GM19023 (cell line): ENCODE data around the gene CHCHD3.

ENCODE experiments used
- ATAC-seq: cut with Tn5 transposase; IDR thresholded peaks from one replicate; pipeline ENCODE4 v1.9.1; 2021; ENCODE audit warnings: mild to moderate bottlenecking, moderate library complexity; ENCODE audit not compliant: unreplicated experiment

Gene CHCHD3

GRCh38 chr7:132830941-132831340, 250.9 kb downstream of the CHCHD3 start:
- ATAC-seq = no peak

GRCh38 chr7:132828502-132828901, 253.4 kb downstream of the CHCHD3 start:
- no peak for ATAC-seq

- ATAC-seq = no peak
These were observed 255.7 kb downstream of the CHCHD3 start for GRCh38 chr7:132825932-132826835.

GRCh38 chr7:132825222-132825621, 256.7 kb downstream of the CHCHD3 start:
- ATAC-seq = no peak

GRCh38 chr7:132819648-132820047, 262.2 kb downstream of the CHCHD3 start:
- no peak for ATAC-seq

- ATAC-seq = no peak
These were observed 263.9 kb downstream of the CHCHD3 start for GRCh38 chr7:132817949-132818348.

- ATAC-seq = no peak
These were observed 266.1 kb downstream of the CHCHD3 start for GRCh38 chr7:132815696-132816311.

GRCh38 chr7:132815130-132815529, 266.8 kb downstream of the CHCHD3 start:
- no peak for ATAC-seq

GRCh38 chr7:132810561-132810960, 271.3 kb downstream of the CHCHD3 start:
- no peak for ATAC-seq

- no peak for ATAC-seq
These were observed 275.1 kb downstream of the CHCHD3 start for GRCh38 chr7:132806834-132807233.

GRCh38 chr7:132805766-132806165, 276.1 kb downstream of the CHCHD3 start:
- no peak for ATAC-seq

- ATAC-seq = no peak
These were observed 276.9 kb downstream of the CHCHD3 start for GRCh38 chr7:132804849-132805485.

GRCh38 chr7:132800522-132800921, 281.4 kb downstream of the CHCHD3 start:
- no peak for ATAC-seq

- ATAC-seq = no peak
These were observed 282.8 kb downstream of the CHCHD3 start for GRCh38 chr7:132799081-132799413.

- ATAC-seq = no peak
These were observed 284.7 kb downstream of the CHCHD3 start for GRCh38 chr7:132797152-132797551.

- ATAC-seq = no peak
These were observed 288.4 kb downstream of the CHCHD3 start for GRCh38 chr7:132793474-132793873.

GRCh38 chr7:132791036-132791435, 290.9 kb downstream of the CHCHD3 start:
- no peak for ATAC-seq

- no peak for ATAC-seq
These were observed 291.8 kb downstream of the CHCHD3 start for GRCh38 chr7:132790104-132790503.

- no peak for ATAC-seq
These were observed 292.6 kb downstream of the CHCHD3 start for GRCh38 chr7:132789281-132789680.

GRCh38 chr7:132785870-132786269, 296.0 kb downstream of the CHCHD3 start:
- no peak for ATAC-seq

GRCh38 chr7:132784406-132784805, 297.5 kb downstream of the CHCHD3 start:
- no peak for ATAC-seq

GRCh38 chr7:132783824-132784223, 298.1 kb downstream of the CHCHD3 start:
- ATAC-seq = no peak
